ENCODE data around the gene DOCK1. TPM values are rescaled to one million over a fixed set of nuclear protein-coding genes. Genes with fewer than 3 reads are reported as not detected.

Gene DOCK1
- total RNA-seq, 1 donor from 2014 or later = 72.6 TPM

DNA sequence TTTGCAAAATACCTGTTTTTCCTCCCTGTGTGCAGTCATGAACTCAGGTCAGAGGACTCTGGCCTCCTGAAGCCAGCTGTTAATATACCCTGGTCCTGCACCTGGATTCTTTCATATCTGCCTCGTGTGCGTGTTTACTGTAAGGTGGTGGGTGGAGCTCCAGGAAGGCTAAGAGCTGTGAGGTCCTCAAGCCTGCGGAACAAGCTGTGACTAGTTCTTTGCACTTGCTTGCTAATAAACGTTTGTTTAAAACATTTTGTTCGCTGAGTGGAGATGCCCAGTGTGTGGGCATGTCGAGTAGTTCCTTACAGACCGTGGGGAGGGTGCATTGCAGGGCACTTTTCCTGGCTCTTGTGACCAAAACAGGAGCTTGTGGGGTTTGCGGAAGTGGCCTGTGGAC, 139.0 kb downstream of the DOCK1 start:
- no peaks in the 10 kb centered on the region for H3K79me2 ChIP-seq (ENCODE audit: low read depth)
- no peaks in the 10 kb centered on the region for H3K9me3 Mint-ChIP-seq
- TF ChIP-seq EZH2phosphoT487 (IDR thresholded peaks at IDR 0.05) = no peak
- no peak for TF ChIP-seq EZH2 (IDR thresholded peaks at IDR 0.05)
- TF ChIP-seq CTCF (IDR thresholded peaks at IDR 0.05) = no peak

DNA sequence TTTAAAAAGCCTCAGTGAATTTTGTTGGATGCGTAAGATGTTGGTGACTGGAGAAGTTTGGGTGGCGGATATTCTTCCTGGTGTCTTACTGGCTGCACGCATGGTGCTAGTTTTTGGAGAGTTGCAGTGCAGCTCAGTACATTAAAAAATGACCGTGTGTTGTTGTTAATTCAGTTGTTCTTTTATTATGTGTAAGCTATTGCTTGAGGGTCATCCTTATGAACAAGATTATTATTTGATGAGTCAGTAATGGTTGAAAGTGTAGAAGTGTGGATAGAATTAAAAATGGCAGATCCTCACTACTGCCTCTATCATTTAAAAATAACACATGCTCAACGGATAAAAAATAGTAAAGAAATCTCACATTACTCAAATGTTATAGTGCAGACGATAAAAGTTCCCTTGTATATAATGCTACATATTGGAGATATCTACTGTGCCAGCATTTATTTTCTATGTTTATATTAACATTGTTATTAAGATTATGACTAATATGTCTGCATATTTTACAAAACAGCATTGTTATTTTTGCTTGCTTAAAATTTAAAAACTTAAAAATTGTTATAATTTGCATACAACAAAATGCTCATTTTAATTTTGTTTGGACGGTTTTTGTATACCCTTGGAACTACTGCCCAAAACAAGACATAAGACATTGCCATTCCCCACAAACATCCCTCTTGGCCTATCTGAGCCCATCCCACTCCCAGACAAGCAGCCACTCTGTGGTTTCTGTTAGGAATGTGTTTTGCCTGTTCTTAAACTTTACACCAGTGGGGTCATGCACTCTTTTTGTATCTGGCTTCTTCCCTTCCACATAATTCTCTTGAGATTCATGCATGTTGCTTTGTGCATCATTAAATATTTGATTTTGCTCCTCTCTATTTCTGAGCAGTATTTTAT, 142.0 kb downstream of the DOCK1 start:
- no peak overlapping the region for H2AFZ ChIP-seq (replicated peaks)
- no peaks in the 10 kb centered on the region for H3K36me3 ChIP-seq
- no peaks in the 10 kb centered on the region for H3K9me3 ChIP-seq (ENCODE audit: low read depth)
- H3K27ac ChIP-seq = no peak overlapping the region
- H3K4me3 ChIP-seq = no peak overlapping the region
- DNase-seq (ENCODE audit: low spot score) = no peak
- Mint-ChIP-seq H3K27ac (no peak overlapping the region), H3K36me3 (peaks cover 14% of the 10 kb centered on the region), H3K4me3 (no peak overlapping the region), H3K9me3 (no peaks in the 10 kb centered on the region), H3K27me3 (ENCODE audit: insufficient read depth, low read depth) (no peaks in the 10 kb centered on the region), H3K4me1 (no peaks in the 10 kb centered on the region)
- no peaks in the 10 kb centered on the region for H3K4me1 ChIP-seq
- no peaks in the 10 kb centered on the region for H3K27me3 ChIP-seq
- TF ChIP-seq CTCF (IDR thresholded peaks at IDR 0.05) (no peak), EZH2phosphoT487 (IDR thresholded peaks at IDR 0.05) (no peak), EZH2 (IDR thresholded peaks at IDR 0.05) (no peak)
- no peaks in the 10 kb centered on the region for H3K79me2 ChIP-seq (ENCODE audit: low read depth)
- H3K9ac ChIP-seq = no peak overlapping the region
- no peaks in the 10 kb centered on the region for H3F3A ChIP-seq (ENCODE audit: low read depth)
- no peak overlapping the region for H3K4me2 ChIP-seq
- no peaks in the 10 kb centered on the region for H4K20me1 ChIP-seq (ENCODE audit: low read depth)

More for the DNA sequence above, 139.0 kb downstream of the DOCK1 start:
- Mint-ChIP-seq H3K4me1 (no peaks in the 10 kb centered on the region), H3K4me3 (no peak overlapping the region), H3K36me3 (peaks cover 17% of the 10 kb centered on the region), H3K27ac (no peak overlapping the region), H3K27me3 (ENCODE audit: insufficient read depth, low read depth) (no peaks in the 10 kb centered on the region)
- Histone ChIP-seq H3K9me3 (ENCODE audit: low read depth) (no peaks in the 10 kb centered on the region), H3F3A (ENCODE audit: low read depth) (no peaks in the 10 kb centered on the region), H3K4me2 (no peak overlapping the region), H4K20me1 (ENCODE audit: low read depth) (no peaks in the 10 kb centered on the region), H3K36me3 (no peaks in the 10 kb centered on the region), H3K4me3 (no peak overlapping the region), H3K27ac (no peak overlapping the region), H3K4me1 (no peaks in the 10 kb centered on the region), H2AFZ (replicated peaks) (no peak overlapping the region), H3K27me3 (no peaks in the 10 kb centered on the region), H3K9ac (no peak overlapping the region)
- no peak for DNase-seq (ENCODE audit: low spot score)

DNA sequence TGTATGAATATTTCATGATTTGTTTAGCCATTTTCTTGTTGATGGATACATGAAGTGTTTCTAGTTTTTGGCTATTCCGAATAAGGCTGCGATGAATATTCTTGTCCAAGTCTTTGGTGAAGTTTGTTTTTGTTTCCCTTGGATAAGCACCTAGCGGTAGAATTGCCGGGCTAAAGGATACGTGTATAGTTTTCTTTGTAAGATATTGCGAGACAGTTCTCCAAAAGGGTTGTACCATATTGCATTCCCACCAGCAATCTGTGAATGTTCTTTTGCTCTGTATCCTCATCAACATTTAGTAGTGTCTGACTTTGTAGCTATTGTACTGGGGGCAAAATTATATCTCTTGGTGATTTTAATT, 142.6 kb downstream of the DOCK1 start:
- no peaks in the 10 kb centered on the region for H4K20me1 ChIP-seq (ENCODE audit: low read depth)
- no peak overlapping the region for H3K4me3 ChIP-seq
- H3K27ac Mint-ChIP-seq = no peak overlapping the region
- no peaks in the 10 kb centered on the region for H3K9me3 Mint-ChIP-seq
- H3K4me3 Mint-ChIP-seq = no peak overlapping the region
- no peak overlapping the region for H3K27ac ChIP-seq
- H3K36me3 Mint-ChIP-seq = peaks cover 17% of the 10 kb centered on the region
- H3K27me3 ChIP-seq = no peaks in the 10 kb centered on the region
- no peaks in the 10 kb centered on the region for H3K27me3 Mint-ChIP-seq (ENCODE audit: insufficient read depth, low read depth)
- H3K9ac ChIP-seq = no peak overlapping the region
- H2AFZ ChIP-seq (replicated peaks) = no peak overlapping the region
- no peaks in the 10 kb centered on the region for H3K9me3 ChIP-seq (ENCODE audit: low read depth)
- H3K4me1 Mint-ChIP-seq = no peaks in the 10 kb centered on the region
- H3K4me2 ChIP-seq = no peak overlapping the region
- no peak for DNase-seq (ENCODE audit: low spot score)
- no peaks in the 10 kb centered on the region for H3K4me1 ChIP-seq
- no peaks in the 10 kb centered on the region for H3K36me3 ChIP-seq
- H3K79me2 ChIP-seq (ENCODE audit: low read depth) = no peaks in the 10 kb centered on the region
- no peaks in the 10 kb centered on the region for H3F3A ChIP-seq (ENCODE audit: low read depth)
- TF ChIP-seq EZH2 (IDR thresholded peaks at IDR 0.05) (no peak), CTCF (IDR thresholded peaks at IDR 0.05) (no peak), EZH2phosphoT487 (IDR thresholded peaks at IDR 0.05) (no peak)
